ENCODE data around the gene SLC26A11.

SLC26A11 gene

DNA sequence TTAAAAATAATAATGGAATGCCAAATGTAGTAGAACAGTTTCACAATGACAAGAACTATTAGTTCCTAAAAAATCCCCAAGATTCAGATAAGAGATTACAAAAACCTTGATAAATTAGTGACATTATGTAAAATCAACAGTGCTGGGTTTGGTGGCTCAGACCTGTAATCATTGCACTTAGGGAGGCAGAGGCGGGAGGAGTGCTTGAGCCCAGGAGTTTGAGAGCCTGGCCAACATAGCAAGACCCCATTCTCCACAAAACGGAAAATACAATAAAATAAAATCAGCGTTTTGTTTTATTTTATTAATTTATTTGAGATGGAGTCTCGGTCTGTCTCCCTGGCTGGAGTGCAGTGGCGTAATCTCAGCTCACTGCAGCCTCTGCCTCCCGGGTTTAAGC lies 46.3 kb upstream of the SLC26A11 start:
- no peak for TF ChIP-seq EZH2phosphoT487 (IDR thresholded peaks at IDR 0.05; ENCODE audit: borderline replicate concordance, low read length)
- TF ChIP-seq, protein P1, sequence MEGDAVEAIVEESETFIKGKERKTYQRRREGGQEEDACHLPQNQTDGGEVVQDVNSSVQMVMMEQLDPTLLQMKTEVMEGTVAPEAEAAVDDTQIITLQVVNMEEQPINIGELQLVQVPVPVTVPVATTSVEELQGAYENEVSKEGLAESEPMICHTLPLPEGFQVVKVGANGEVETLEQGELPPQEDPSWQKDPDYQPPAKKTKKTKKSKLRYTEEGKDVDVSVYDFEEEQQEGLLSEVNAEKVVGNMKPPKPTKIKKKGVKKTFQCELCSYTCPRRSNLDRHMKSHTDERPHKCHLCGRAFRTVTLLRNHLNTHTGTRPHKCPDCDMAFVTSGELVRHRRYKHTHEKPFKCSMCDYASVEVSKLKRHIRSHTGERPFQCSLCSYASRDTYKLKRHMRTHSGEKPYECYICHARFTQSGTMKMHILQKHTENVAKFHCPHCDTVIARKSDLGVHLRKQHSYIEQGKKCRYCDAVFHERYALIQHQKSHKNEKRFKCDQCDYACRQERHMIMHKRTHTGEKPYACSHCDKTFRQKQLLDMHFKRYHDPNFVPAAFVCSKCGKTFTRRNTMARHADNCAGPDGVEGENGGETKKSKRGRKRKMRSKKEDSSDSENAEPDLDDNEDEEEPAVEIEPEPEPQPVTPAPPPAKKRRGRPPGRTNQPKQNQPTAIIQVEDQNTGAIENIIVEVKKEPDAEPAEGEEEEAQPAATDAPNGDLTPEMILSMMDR (IDR thresholded peaks at IDR 0.05; ENCODE audit: low read depth, low read length, poor library complexity, severe bottlenecking): no peak
- Histone ChIP-seq H3K9me3 (ENCODE audit: control insufficient read depth, insufficient read depth, low read length) (no peaks in the 10 kb centered on the region), H3K4me2 (ENCODE audit: low read length) (no peak overlapping the region), H3K4me1 (ENCODE audit: control insufficient read depth, low read length) (no peaks in the 10 kb centered on the region), H4K20me1 (ENCODE audit: control insufficient read depth, insufficient read depth, low read depth, low read length) (no peaks in the 10 kb centered on the region), H3K4me3 (ENCODE audit: low read length) (no peak overlapping the region), H3K79me2 (ENCODE audit: control insufficient read depth, low read length) (no peaks in the 10 kb centered on the region), H3K27me3 (ENCODE audit: control insufficient read depth, low read length) (no peaks in the 10 kb centered on the region), H3F3A (ENCODE audit: control insufficient read depth, insufficient read depth) (no peaks in the 10 kb centered on the region), H3K36me3 (ENCODE audit: control insufficient read depth, low read length) (no peaks in the 10 kb centered on the region), H3K9me2 (replicated peaks; ENCODE audit: control insufficient read depth, low read length) (no peaks in the 10 kb centered on the region), H3K27ac (ENCODE audit: low read depth, low read length) (no peak overlapping the region)

DNA sequence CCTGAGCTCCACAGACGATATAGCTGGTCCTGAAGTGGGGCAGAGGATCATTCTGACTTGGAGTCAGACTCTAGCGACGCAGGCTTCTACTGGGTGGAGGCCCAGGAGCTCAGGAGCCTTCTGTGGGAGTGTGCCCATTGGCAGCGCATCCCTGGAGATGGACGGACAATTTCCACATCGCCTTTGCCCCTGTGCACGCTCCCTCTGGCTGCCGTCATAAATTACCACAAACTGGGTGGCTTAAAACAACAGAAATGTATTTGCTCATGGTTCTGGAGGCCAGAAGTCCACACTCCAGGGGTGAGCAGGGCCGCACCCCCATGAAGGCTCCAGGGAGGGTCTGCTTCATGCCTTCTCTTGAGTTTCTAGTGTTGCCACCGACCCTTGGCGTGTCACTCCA lies 43.5 kb upstream of the SLC26A11 start:
- Histone ChIP-seq H3F3A (ENCODE audit: control insufficient read depth, insufficient read depth) (no peaks in the 10 kb centered on the region), H3K4me1 (ENCODE audit: control insufficient read depth, low read length) (no peaks in the 10 kb centered on the region)

DNA sequence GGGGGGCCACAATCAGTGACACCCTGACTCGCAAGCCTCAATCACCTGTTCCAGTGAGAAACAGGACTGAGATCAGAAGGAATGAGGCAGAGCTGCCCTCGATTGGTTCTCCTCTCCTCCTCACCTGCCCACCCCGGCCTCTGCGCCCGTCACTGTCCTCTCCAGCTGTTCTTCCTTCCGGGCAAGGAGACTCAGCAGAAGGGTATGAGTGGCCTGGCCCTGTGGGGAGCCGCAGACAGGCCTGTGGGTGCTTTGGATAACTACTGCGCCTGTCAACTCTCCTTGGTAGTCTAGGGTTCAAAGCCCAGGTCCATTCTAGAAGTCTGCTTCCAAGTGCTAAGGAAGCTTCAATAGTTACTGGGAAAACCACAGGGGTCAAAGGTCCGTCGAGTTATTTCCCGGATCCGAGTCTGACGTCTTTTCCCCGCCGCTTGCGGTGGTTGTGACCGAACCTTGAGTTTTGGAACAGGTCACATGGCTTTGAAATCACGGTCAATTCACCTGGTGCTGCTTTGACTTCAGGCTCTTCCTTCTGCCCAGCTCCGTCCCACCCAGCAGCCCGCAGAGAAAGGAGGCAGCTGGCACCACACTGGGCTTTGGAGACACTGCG lies 42.1 kb upstream of the SLC26A11 start:
- H3K4me3 ChIP-seq (ENCODE audit: low read length): no peak overlapping the region
- no peaks in the 10 kb centered on the region for H3K27me3 ChIP-seq (ENCODE audit: control insufficient read depth, low read length)

More for the DNA sequence above, 43.5 kb upstream of the SLC26A11 start:
- Histone ChIP-seq H4K20me1 (ENCODE audit: control insufficient read depth, insufficient read depth, low read depth, low read length) (no peaks in the 10 kb centered on the region), H3K27ac (ENCODE audit: low read depth, low read length) (no peak overlapping the region), H3K79me2 (ENCODE audit: control insufficient read depth, low read length) (no peaks in the 10 kb centered on the region), H3K27me3 (ENCODE audit: control insufficient read depth, low read length) (no peaks in the 10 kb centered on the region), H3K36me3 (ENCODE audit: control insufficient read depth, low read length) (no peaks in the 10 kb centered on the region), H3K9me2 (replicated peaks; ENCODE audit: control insufficient read depth, low read length) (no peaks in the 10 kb centered on the region), H3K4me2 (ENCODE audit: low read length) (no peak overlapping the region), H3K9me3 (ENCODE audit: control insufficient read depth, insufficient read depth, low read length) (no peaks in the 10 kb centered on the region), H3K4me3 (ENCODE audit: low read length) (no peak overlapping the region)
- TF ChIP-seq, protein P1 (IDR thresholded peaks at IDR 0.05; ENCODE audit: low read depth, low read length, poor library complexity, severe bottlenecking): no peak
- no peak for TF ChIP-seq EZH2phosphoT487 (IDR thresholded peaks at IDR 0.05; ENCODE audit: borderline replicate concordance, low read length)

More for the DNA sequence above, 42.1 kb upstream of the SLC26A11 start:
- no peak overlapping the region for H3K27ac ChIP-seq (ENCODE audit: low read depth, low read length)
- no peaks in the 10 kb centered on the region for H3F3A ChIP-seq (ENCODE audit: control insufficient read depth, insufficient read depth)
- H4K20me1 ChIP-seq (ENCODE audit: control insufficient read depth, insufficient read depth, low read depth, low read length): no peaks in the 10 kb centered on the region
- TF ChIP-seq, protein P1 (IDR thresholded peaks at IDR 0.05; ENCODE audit: low read depth, low read length, poor library complexity, severe bottlenecking): no peak
- TF ChIP-seq EZH2phosphoT487 (IDR thresholded peaks at IDR 0.05; ENCODE audit: borderline replicate concordance, low read length): no peak
- no peaks in the 10 kb centered on the region for H3K9me3 ChIP-seq (ENCODE audit: control insufficient read depth, insufficient read depth, low read length)
- no peaks in the 10 kb centered on the region for H3K9me2 ChIP-seq (replicated peaks; ENCODE audit: control insufficient read depth, low read length)
- no peaks in the 10 kb centered on the region for H3K36me3 ChIP-seq (ENCODE audit: control insufficient read depth, low read length)
- H3K4me1 ChIP-seq (ENCODE audit: control insufficient read depth, low read length): no peaks in the 10 kb centered on the region
- no peak overlapping the region for H3K4me2 ChIP-seq (ENCODE audit: low read length)
- no peaks in the 10 kb centered on the region for H3K79me2 ChIP-seq (ENCODE audit: control insufficient read depth, low read length)

All from DOHH2 (cell line).